Aortic smooth muscle cell (primary cell): ENCODE measurements around the gene MAMDC2. TPM values are rescaled to one million over a fixed set of nuclear protein-coding genes. Genes with fewer than 3 reads are reported as not detected.

Experiments used
- total RNA-seq: library from RNA; depleted of rRNA; stranded (reverse); fragments of >200 nt; gene quantifications from 2 replicates; pipeline ENCODE4 v1.2.3, GENCODE V29; 2014

The MAMDC2 gene, protein sequence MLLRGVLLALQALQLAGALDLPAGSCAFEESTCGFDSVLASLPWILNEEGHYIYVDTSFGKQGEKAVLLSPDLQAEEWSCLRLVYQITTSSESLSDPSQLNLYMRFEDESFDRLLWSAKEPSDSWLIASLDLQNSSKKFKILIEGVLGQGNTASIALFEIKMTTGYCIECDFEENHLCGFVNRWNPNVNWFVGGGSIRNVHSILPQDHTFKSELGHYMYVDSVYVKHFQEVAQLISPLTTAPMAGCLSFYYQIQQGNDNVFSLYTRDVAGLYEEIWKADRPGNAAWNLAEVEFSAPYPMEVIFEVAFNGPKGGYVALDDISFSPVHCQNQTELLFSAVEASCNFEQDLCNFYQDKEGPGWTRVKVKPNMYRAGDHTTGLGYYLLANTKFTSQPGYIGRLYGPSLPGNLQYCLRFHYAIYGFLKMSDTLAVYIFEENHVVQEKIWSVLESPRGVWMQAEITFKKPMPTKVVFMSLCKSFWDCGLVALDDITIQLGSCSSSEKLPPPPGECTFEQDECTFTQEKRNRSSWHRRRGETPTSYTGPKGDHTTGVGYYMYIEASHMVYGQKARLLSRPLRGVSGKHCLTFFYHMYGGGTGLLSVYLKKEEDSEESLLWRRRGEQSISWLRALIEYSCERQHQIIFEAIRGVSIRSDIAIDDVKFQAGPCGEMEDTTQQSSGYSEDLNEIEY
- total RNA-seq = 2.5 and 2.6 TPM in 2 replicates

DNA sequence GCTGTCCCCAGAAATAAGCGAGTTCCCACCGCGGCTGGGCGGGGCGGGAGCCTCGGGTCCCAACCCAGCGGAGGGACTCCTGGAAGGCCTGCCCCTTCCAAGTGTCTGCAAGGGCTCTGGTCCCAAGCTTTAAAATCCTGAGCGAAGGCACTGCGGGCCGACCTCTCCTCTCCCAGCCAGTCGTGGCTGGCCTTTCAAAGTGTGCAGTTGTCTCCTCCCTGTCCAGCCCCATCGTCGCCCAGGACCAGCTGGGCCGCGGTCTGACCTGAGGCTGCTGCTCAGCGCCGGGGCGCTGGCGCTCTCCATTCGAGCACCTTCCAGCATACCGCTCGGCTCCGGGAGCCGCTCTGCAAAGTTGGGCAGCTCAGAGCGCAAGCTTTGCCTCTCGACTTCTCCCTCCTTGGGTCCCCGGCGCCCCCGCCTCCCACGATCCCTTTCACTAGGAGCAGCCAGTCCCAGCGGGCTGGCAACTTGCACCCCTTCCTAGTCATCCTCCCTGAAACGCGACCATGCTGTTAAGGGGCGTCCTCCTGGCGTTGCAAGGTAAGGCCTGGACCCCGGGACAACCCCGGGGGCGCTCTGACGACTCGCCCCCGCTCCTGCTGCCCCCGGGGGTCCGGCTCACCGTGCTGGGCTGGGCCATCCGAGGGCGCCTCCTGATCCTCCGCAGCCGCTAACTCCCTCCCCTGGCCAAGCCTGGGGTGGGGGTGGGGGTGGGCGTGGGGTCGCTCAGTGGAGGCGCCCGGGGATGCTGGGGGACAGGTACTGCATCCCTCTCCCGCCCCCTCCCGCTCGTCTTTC lies at the start of gene MAMDC2:
TSS of gene MAMDC2 (plus strand) at position 160 of the 801 bp plus-strand sequence. CDS start at position 510, 350 bp downstream.

DNA sequence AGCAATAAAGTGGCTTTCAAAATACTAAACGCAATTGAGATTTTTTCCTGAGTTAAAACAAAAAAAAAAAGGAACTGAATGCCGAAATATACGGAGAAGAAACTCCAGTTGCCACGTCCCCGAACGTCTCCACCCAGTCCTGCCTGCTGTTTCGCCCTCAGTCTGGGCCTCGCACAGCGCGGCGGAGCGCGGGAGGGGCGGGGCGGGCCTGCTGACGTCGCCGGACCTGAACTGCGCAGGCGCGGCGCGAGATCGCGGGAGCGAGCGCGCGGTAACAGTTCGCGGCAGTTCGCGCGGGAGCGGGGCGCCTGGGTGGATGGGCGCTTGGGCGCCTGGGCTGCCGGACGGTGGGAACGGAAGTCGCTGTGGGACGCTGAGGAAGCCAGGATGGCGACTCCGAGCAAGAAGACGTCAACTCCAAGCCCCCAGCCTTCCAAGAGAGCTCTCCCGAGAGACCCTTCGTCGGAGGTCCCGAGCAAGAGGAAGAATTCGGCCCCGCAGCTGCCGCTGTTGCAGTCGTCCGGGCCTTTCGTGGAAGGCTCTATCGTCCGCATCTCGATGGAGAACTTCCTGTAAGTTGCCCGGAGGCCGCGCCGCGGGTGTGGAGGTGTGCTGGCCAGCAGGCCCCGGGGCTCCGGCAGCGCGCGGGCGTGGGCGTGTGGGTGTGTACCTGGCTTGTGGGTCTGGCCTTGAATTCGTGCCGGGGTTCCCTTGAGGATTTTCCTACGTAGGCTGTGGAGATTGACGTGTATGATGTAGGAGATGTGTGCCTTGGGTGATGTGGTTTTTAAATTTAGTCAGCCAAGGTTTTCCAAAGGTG lies 215.3 kb downstream of the MAMDC2 start, which contains the start of gene SMC5:
TSS of gene SMC5 (plus strand) at position 287 of the 820 bp plus-strand sequence. CDS start at position 388, 101 bp downstream.

Other genes with a start within 250 kb of the MAMDC2 start
- not detected in 2 replicates for gene CFAP95, start 223.0 kb upstream of the MAMDC2 start, total RNA-seq
- 23.6 and 25.8 TPM in 2 replicates for gene SMC5, start 215.1 kb downstream of the MAMDC2 start, total RNA-seq